Central memory CD4-positive, alpha-beta T cell (primary cell): ENCODE measurements around the gene PEX14.

Experiments
- DNase-seq: peaks from one replicate; pipeline ENCODE4 v3.0.0; 2022

PEX14 gene

DNA sequence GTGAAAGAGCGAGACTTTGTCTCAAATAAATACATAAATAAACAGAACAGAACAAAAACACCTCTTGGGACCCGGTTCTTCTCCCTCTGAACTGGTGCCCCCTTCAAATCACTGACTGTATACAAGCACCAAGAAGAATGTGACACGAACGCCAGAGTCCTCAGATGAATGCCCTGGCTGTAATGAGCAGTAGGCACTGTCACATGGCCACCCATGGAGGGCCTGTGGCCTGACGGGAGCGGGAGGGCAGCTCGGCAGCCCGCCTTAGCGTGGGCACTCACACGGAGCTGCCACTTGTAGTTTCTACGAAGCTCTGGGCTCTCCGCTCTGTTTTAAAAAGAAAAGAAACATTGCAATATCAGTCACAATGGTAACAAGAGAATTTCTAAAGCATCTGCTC lies 146.0 kb downstream of the PEX14 start:
- DNase-seq: no peak

DNA sequence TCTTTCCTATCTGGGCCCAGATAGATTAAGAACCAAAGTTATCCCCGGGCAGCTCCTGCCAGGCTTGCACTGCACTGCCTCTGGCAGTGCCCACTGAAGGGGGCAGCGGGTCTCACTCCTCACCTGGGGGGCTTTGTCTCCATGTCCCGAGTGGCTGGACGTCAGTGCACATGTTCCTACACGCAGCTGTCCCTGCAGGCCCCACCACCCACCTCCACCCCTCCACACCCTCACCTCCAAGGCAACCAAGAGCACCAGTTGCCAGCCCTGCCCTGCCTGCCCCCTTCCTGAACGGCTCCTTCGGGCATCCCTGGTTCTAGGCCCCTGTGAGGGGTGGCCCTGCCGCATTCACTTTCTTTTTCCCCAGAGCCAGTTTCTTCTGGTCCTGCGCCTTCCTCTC lies 147.2 kb downstream of the PEX14 start:
- DNase-seq: no peak

DNA sequence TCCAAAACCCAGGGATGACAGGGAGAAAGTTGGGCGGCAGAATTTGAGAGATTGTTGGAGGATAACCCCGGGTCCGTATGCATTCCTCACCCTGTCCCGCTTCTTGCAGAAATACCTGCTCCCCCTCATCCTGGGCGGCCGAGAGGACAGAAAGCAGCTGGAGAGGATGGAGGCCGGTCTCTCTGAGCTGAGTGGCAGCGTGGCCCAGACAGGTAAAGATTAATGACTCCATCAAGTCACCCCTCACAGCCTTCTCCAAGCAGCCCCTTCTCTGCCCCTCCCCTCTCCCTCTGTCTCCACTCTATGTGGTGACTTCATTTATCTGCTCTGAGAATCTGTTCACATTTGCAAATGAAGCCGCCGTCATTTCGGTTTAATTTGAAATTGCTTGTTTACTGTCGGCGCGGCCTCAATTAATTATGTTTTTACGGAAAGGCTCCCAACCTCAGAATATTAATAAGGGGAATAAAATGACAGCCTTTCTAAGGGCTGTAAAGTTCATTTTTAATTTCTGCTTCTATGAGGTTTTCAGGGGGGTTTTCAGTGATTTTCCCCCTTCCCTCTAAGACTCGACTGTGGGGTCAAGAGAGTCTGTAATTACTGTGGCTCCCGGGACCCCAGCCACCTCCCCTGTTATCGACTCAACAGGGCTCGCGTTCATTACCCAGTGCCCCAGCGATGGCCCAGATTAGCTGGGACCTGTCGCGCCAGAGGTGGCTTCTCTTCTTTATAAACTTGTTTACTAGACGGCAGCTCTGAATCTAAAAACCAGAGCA lies 148.3 kb downstream of the PEX14 start:
- DNase-seq: no peak

DNA sequence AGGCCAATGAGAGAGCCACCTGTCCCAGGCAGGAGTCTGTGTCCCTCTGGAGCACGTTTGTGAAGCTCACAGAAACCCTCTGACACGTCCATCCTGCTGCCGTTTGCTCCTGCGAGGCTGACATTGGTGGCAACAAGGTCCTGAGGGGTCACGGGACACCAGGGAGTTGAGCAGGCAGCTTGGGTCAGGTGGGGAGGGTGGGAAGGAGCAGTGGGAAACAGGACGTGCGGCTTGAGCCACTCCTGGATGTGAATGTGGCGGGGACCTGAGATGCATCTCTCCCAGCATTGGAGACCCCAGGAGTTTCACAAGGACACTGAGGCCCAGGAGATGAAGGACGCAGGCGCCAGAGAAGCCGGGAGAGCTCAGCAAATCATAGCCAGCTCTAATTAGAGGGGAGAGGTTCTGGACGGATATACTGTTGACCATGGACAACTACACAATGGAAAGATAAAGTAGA lies 149.0 kb downstream of the PEX14 start:
- DNase-seq: no peak

DNA sequence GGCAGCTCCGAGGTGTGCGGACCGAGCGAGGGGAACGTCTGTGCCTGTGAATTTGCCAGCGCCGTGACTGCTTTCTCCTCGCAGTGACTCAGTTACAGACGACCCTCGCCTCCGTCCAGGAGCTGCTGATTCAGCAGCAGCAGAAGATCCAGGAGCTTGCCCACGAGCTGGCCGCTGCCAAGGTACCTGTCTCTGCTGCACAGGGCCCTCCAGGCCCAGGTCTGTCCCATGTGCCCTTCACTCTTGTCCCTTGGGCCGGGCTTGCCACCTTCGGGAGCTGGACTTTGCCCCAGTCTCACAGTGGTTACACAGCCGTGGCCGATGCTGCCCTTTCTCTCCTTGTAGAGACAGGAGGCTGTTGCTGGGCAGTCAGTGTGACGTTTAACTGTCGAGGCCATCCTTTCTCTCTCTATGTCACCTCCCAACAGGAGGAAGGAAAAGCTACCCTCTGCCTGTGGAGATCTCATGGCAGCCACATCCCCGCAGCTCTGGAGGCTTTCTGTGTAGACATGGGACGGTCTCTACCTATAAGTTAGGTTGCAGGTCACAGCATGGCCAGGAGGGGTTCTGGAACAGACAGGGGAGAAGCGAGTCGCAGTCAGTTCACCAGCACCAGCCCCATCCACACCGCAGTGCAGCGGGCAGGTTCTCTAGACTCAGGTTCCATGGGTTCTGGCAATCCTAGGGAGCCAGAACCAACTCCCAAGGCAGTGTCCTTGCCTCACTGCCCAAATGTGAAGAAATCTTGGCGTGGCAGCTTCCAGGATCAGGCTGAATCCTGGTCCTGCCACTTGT lies 149.7 kb downstream of the PEX14 start:
- DNase-seq: no peak

DNA sequence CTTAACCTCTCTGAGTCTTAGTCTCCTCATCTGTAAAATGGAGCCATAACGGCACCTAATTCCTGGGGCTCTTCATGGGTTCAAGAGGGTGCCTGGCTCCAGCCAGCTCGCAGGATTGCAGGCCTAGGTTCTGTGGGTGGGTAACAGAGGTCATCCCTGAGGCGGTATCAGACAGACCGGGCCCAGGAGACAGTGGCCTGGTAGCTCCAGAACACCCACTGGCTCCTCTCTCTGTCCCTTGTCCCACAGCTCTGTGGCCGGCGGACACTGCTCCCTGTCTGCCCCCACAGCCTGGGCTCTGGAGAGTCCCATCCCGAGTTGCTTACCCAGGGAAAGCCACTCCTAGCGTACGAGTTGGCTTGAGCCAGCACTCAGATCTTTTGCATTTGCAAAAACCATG lies 150.3 kb downstream of the PEX14 start:
- no peak for DNase-seq

DNA sequence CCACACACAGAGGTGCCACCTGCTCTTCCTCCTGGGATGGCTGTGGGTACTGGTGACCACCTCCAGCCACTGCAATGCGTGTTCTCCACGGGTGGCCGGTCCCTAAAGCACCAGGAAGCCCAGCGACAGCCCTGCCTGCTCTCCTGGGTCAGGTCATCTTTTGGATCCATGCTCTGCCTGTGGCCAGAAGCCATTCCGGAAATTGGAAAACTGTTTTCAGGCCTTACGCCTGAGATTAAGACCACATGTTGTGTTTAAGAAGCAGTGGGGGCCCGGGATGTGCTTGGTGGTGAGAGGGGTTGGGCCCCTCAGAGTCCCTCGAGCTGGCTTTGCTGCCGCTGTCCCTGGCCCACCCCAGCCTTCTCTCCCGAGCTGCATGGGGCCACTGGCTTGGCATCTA lies 150.8 kb downstream of the PEX14 start:
- DNase-seq: no peak

DNA sequence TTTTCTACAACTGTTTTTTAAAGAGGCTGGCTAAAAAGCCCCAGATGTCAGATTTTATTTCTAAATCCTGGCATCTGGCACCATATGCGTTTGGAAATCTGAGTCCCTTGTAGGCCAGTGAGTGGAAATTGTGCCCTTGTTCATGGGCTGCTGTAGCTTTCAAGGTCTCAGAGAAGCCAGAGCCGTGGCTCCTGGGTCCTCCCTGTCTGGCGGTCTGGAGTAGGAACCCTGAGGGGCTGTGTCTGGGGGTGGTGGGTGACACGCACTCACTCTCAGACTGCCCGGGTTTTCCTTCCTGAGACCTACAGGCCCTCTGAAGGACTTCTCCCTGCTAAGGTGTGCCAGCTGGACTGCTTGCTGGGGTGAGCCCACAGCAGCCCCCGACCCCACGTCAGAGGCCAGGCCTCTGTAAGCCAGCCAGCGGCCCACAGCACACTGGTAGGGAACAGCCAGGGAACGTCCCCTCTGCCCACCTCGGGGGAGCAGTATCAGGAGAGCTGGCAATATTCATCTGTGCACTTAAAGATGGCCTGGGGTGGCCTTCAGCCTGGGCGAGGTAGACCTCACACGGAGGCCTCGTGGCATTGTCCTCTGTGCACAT lies 151.5 kb downstream of the PEX14 start:
- no peak for DNase-seq

DNA sequence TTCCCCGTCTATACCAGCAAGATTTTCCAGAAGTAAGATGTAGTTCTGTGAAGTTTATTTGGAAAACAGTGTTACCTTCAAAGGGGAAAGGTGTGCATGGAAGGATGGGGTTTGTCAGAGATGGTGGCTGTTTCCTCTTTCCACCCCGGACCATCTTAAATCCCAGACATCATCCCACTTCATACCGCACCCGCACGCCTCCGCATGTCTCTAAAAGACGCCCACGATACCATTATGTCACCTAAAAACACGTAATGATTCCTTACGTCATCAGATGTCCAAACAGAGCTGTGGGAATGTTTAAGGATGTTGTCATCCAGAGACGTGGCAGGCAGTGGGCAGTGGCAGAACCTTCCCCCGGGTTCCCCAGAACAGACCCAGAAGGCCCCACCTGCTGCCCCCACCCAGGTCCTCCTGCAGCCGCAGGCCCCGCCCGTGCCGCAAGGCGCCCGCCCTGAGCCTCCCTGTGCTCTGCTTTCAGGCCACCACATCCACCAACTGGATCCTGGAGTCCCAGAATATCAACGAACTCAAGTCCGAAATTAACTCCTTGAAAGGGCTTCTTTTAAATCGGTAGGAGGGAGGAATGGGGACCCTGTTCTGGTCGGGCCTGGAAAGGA lies 152.2 kb downstream of the PEX14 start:
- DNase-seq: no peak

DNA sequence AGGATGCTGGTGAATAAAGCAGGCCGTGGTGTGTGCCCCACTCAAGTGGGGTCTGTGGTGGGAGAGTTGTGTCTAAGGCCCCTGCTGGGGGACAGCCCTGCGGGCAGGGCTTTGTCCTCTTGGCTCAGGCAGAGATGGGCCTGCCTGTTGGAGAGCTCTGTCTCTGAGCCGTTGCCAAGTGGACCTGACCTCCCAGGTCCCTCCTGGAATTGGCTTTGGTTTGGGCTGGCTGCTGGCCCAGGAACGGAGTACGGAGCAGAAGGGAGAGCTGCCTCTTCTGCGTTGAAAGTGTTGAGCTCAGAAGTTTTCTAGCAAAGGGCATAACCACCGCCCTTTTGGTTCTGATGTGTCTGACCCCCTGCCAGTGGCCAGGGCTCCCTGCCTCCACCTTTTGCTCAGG lies 153.9 kb downstream of the PEX14 start:
- DNase-seq: no peak

DNA sequence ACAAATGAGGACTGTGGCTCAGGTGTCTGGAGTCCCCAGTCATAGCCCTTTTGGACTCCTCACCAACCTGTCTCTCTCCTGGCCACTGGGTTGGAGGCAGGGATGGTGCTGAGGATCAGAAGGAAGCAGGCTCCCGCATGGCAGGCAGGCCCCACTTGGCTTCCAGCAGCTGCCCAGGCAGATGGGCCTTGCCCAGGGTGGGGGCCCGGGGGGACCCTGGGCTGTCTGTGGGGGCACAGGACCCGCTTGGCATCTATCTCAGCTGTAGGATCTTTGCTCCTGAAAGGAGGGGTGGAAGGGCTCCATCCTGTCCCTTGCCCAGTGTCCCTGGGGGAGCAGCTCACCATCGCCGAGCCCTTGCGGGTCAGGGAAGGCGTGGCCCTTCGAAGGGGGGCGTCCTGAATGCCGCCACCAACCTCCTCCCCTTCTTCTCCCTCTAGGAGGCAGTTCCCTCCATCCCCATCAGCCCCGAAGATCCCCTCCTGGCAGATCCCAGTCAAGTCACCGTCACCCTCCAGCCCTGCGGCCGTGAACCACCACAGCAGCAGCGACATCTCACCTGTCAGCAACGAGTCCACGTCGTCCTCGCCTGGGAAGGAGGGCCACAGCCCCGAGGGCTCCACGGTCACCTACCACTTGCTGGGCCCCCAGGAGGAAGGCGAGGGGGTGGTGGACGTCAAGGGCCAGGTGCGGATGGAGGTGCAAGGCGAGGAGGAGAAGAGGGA lies 154.5 kb downstream of the PEX14 start:
- DNase-seq: no peak

DNA sequence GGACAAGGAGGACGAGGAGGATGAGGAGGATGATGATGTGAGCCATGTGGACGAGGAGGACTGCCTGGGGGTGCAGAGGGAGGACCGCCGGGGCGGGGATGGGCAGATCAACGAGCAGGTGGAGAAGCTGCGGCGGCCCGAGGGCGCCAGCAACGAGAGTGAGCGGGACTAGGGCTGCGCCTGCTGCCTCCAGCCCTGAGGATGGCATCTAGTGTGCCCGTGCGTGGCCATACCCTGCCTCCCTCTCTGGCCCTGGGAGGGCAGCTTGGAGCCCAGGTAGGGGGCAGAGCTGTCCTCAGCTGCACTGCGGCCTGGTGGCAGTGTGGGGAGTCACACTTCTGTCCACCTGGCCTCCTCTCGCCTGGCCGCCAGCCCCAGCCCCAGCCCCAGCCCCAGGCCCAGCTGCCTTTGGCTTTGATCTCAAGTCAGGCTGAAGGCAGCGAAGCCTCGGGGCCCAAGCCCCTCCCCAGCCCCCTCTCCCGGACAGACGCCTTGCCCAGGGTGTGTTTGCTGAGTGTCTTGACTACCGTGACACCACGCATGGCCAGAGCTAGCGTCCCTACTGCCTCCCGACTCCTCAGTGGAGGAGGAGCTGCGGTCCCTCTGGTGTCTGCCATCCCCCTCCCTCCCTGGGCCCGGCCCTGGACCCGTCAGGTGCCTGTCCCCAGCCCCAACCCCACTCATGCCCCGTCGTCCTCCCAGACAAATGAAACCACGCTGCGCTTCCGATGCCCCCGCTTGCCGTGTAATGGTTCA lies 155.2 kb downstream of the PEX14 start:
- DNase-seq: no peak

DNA sequence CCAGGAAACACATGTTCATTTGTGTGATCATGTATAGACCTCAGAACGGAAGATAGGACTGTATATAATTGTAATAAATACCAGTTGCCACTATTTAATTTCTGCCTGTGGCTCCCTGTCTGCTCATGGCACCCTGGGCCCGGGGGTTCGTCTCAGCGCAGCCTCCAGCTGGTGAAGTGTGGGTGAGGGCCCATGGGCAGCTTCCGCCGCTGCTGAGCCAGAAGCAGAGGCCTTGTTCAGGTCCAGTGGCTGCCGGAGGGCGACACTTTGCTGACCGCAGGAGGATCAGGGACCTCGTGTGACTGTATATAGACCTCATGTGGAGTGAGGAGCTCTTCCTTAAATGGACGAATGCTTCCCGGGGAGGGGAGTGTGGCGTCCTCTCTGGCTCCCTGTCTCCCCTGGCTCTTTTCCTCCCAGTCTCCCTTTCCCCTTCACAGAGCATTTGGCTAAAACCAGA lies 155.9 kb downstream of the PEX14 start:
- no peak for DNase-seq

DNA sequence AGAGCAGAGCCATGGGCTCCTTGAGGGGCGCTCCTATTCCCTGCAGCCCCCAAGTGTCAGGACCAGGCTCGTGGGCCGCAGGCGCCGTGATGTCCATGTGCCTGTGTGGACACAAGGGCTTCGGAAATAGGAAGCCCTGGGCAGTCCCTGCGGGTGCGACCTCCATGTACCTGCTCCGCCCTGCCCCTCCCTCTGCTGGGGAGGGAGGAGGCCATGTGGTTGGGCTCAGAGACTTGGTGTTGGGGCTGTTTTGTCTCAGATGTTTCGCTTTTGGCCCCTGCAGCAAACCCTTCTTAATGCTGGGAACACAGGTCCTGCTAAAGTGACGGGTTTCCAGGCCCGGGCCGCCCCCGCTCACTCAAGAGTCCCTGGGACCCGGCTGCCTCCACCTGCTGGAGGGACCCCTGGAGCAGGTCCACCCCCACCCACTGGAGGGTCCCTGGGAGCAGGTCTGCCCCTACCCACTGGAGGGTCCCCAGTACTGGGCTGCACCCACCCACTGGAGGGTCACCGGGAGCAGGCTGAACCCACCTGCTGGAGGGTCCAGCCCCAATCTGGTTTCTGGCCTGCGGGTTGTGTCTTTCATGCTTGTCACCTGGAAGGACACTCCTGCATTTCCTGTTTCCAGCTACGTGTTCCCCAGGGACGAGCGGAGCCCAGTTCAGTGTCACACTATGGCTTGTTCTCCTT lies 156.5 kb downstream of the PEX14 start:
- DNase-seq: no peak

DNA sequence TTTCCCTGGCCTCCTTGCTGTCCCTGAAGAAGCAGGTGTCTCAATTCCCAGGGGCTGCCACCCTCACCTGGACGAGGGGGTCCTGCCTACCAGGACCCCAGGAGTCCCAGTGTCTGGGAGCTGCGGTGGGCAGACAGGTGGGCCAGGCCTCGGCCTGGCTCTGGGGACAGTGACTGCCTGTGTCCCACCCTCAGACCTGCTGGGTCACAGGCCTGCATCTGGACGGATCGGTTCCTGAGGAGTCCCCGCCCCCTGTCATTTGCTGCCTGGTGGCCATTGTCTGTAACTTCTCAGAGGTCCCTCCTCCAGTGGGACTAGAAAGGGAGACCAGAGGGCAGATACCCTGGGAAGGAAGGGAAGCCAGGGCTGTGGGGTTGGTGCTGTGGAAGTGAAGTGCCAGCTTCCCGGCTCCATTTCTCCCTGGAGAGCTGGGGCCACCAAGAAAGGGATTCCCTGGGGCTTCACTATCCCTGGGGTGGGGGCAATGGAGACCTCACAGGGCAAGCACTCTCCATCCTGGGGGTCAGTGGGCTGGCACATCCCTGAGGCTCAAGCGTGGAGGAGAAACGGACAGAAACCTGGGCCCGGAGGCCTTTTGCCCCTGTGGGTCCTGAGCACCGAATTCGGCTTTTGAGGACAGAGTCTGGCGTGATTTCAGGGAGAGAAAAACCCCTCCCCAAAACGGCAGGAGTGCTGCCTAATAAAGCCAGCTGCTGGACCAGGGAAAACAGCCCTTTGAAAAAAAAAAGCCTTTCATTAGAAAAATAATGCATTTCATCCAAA lies 157.3 kb downstream of the PEX14 start:
- DNase-seq: no peak

DNA sequence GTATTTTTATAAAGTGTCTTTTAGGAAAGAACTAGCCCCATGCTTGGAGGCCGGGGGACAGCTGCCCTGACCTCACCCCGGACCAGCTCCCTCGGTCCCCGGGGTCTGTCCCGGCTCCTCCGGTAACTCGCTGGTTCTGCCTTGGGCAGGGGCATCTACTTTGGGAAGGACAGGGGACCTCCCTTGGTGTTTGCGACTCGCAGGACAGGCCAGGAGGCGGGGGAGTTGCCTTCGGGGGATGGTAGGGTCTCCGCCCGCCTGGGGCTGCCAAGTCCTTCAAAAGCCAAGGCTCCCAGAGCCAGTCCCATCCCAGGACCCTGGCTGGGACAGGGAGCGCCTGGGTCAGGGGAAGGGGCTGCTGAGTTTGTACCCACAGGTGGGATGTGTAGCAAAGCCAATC lies 157.9 kb downstream of the PEX14 start:
- no peak for DNase-seq

DNA sequence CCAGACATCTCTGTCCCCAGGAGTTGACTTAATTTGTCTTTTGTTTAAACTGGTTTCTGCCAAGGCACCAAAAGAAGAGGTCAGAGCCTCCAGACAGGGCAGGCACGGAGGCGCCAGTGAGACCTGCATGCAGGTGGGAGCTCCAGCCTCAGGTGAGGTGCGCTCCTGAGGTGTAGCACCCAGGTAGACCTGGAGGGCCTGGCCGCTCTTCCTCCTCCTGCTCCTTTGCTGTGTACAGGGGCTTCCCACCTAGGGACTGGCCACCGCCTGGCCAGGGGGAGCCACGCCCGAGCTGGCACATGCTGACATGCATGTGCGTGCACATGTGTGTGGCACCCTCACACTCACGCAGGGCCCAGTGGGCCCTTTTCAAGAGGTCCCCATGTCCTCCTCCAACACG lies 158.7 kb downstream of the PEX14 start:
- DNase-seq: no peak

DNA sequence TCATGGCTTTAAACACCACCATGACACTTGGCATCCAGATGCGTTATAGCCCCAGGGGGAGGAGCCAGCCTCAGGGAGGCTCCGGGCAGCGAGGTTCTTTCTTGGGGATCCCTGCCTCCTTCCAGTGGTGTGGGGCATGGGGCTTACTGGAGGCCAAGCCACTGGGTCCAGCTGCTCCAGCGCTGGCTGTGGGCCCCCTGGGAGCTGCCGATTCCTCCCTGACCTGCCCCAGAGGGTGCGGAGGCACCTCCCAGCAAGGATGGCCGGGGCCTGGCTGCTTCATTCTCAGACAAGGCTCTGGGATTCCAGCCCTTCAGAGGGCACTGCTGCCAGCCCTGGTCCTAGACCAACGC lies 159.3 kb downstream of the PEX14 start:
- no peak for DNase-seq

DNA sequence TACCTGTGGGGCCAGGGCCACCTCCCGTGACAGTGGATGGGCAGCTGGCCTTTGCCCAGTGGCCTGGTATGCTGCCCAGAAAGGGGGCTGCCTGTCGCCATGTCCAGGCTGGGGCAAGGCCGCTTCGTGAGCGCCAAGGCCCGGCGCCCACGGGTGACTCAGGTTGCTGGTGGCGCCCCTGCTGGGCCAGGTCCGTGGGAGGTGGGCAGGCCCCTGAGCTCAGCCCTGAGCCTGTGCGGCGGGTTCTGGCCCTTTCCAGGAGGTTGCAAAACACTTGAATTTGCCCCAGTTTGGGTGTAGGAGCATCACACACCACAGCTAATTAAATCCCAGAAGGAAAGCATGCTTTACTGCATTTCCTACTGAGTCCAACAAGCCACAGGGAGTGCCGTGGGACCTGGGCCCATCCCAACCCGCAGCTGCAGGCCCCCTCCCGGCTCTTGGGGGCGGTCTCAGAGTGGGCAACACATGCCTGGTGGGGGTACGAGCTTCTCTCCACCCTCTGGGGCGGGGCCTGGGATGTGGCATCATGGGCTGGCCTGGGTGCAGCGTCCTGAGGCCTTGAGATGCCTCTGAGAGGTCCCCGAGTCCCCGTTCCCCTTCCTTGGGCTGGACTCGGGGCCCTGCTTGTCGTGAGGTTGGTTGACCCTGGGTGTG lies 159.8 kb downstream of the PEX14 start:
- DNase-seq: no peak
